DOHH2 (cell line): Measurements from ENCODE around the gene TSPAN5.

ENCODE experiments used
- H3F3A ChIP-seq: fragments of 200-600 bp; sonication (generic), shearing (Covaris generic); 2 replicates; pipeline ENCODE4 v1.6.0; 2016; ENCODE audit warnings: antibody characterized with exemption, mild to moderate bottlenecking; ENCODE audit not compliant: control insufficient read depth, insufficient read depth
- H3K27ac ChIP-seq: fragments of 200-600 bp; sonication (generic); 2 replicates; pipeline ENCODE4 v1.5.1; 2014; ENCODE audit warnings: low read depth, mild to moderate bottlenecking, low read length, moderate library complexity
- H3K27me3 ChIP-seq: fragments of 200-600 bp; sonication (generic); 2 replicates; pipeline ENCODE4 v1.6.1; 2014; ENCODE audit warnings: mild to moderate bottlenecking, low read length, mixed read lengths; ENCODE audit not compliant: control insufficient read depth
- H3K36me3 ChIP-seq: fragments of 200-600 bp; sonication (generic); 2 replicates; pipeline ENCODE4 v1.6.1; 2014; ENCODE audit warnings: mild to moderate bottlenecking, low read length, moderate library complexity, mixed read lengths; ENCODE audit not compliant: control insufficient read depth
- H3K4me1 ChIP-seq: fragments of 200-600 bp; sonication (generic); 2 replicates; pipeline ENCODE4 v1.6.1; 2014; ENCODE audit warnings: mild to moderate bottlenecking, low read length, mixed read lengths; ENCODE audit not compliant: control insufficient read depth
- H3K4me2 ChIP-seq: fragments of 200-600 bp; sonication (generic); 2 replicates; pipeline ENCODE4 v1.6.0; 2014; ENCODE audit warnings: mild to moderate bottlenecking, low read length, moderate library complexity
- H3K4me3 ChIP-seq: fragments of 200-600 bp; sonication (generic); 2 replicates; pipeline ENCODE4 v1.5.1; 2014; ENCODE audit warnings: mild to moderate bottlenecking, low read length, mixed read lengths
- H3K79me2 ChIP-seq: fragments of 200-600 bp; sonication (generic); 2 replicates; pipeline ENCODE4 v1.6.1; 2014; ENCODE audit warnings: mild to moderate bottlenecking, low read length, mixed read lengths; ENCODE audit not compliant: control insufficient read depth
- H3K9me2 ChIP-seq: fragments of 200-600 bp; sonication (generic); replicated peaks from 2 replicates; pipeline ENCODE4 v1.6.1; 2014; ENCODE audit warnings: mild to moderate bottlenecking, low read length, mixed read lengths; ENCODE audit not compliant: control insufficient read depth
- H3K9me3 ChIP-seq: fragments of 200-600 bp; sonication (generic); 2 replicates; pipeline ENCODE4 v1.6.1; 2014; ENCODE audit warnings: antibody characterized with exemption, low read length, mixed read lengths; ENCODE audit not compliant: control insufficient read depth, insufficient read depth
- H4K20me1 ChIP-seq: fragments of 200-600 bp; sonication (generic); 2 replicates; pipeline ENCODE4 v1.6.0; 2014; ENCODE audit warnings: low read depth, mild to moderate bottlenecking, antibody characterized with exemption, low read length, moderate library complexity; ENCODE audit not compliant: control insufficient read depth, insufficient read depth
- CTCF ChIP-seq: fragments of 200-600 bp; sonication (generic); IDR thresholded peaks from one replicate; pipeline ENCODE4 v1.5.1; 2014; ENCODE audit warnings: antibody characterized with exemption, mild to moderate bottlenecking, low read depth, low read length; ENCODE audit not compliant: poor library complexity, severe bottlenecking
- EZH2phosphoT487 ChIP-seq: fragments of 200-600 bp; sonication (generic); IDR thresholded peaks from 2 replicates; pipeline ENCODE4 v1.6.1; 2017; ENCODE audit warnings: borderline replicate concordance, mild to moderate bottlenecking, antibody characterized with exemption, low read length, moderate library complexity, mixed read lengths

TSPAN5 gene

DNA sequence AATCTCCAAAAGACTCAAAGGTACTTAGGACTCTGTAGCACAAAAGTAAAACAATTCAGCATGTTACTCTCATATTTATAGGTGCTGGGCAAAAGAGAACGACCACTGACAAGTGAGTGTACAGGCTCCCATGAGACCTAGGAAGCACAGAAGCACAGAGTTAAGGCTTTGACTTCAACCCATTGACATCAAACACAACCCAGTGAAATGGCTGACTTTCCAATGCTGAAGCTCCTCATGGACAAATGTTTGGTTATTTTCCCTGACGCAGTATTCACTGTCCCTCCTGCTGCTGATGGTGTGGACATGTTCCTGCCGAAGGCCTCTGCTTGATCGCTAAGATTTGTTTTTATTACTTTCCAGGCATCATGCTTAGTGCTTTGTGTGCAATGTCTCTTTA lies 148.7 kb downstream of the TSPAN5 start:
- H3F3A ChIP-seq: no peaks in the 10 kb centered on the region
- H3K9me2 ChIP-seq: no peaks in the 10 kb centered on the region
- no peak overlapping the region for H3K27ac ChIP-seq
- H3K27me3 ChIP-seq: peaks cover 3% of the 10 kb centered on the region; the same call in 1 of the 2 replicates
- H3K4me2 ChIP-seq: no peak overlapping the region
- TF ChIP-seq EZH2phosphoT487 (no peak), CTCF (no peak)
- no peaks in the 10 kb centered on the region for H3K4me1 ChIP-seq
- H3K4me3 ChIP-seq: no peak overlapping the region
- H3K9me3 ChIP-seq: no peaks in the 10 kb centered on the region
- no peaks in the 10 kb centered on the region for H4K20me1 ChIP-seq
- H3K79me2 ChIP-seq: no peaks in the 10 kb centered on the region
- no peaks in the 10 kb centered on the region for H3K36me3 ChIP-seq

GRCh38 chr4:98508829-98509598 lies 149.4 kb downstream of the TSPAN5 start:
- Histone ChIP-seq H3K4me2 (no peak overlapping the region), H3K4me1 (no peaks in the 10 kb centered on the region), H3K9me3 (no peaks in the 10 kb centered on the region), H3K27ac (no peak overlapping the region), H3K36me3 (no peaks in the 10 kb centered on the region), H3K4me3 (no peak overlapping the region), H3K9me2 (no peaks in the 10 kb centered on the region), H3K79me2 (no peaks in the 10 kb centered on the region), H3K27me3 (peaks cover 3% of the 10 kb centered on the region; the same call in 1 of the 2 replicates), H4K20me1 (no peaks in the 10 kb centered on the region), H3F3A (no peaks in the 10 kb centered on the region)
- TF ChIP-seq CTCF (no peak), EZH2phosphoT487 (no peak)

DNA sequence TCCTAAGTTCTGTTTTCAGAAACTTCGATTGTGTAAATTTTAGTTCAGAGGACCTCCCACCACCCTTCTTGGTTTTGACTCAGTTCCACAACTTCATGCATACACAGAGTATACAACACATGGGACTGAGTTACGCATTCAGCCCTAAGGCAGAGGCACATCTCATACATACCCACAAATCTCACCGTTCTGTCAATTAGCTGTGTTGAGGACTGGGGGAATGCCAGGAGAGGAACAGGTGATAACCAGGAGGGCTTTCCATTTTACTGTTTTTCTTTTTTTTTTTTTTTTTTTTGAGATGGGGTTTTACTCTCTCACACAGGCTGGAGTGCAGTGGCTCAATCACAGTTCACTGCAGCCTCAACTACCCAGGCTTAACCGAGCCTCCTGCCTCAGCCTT lies 150.2 kb downstream of the TSPAN5 start:
- Histone ChIP-seq H3K4me2 (no peak overlapping the region), H3K79me2 (no peaks in the 10 kb centered on the region)
- TF ChIP-seq EZH2phosphoT487 (no peak), CTCF (no peak)

More for the DNA sequence above, 150.2 kb downstream of the TSPAN5 start:
- Histone ChIP-seq H3K9me3 (no peaks in the 10 kb centered on the region), H3F3A (no peaks in the 10 kb centered on the region), H3K4me1 (no peaks in the 10 kb centered on the region), H3K4me3 (no peak overlapping the region), H3K9me2 (no peaks in the 10 kb centered on the region), H4K20me1 (no peaks in the 10 kb centered on the region), H3K36me3 (no peaks in the 10 kb centered on the region), H3K27ac (no peak overlapping the region), H3K27me3 (peaks cover 3% of the 10 kb centered on the region; the same call in 1 of the 2 replicates)
